ENCODE measurements around the gene VWDE.
A peak's percentile ranks its signal among the peaks of the same experiment; 100 is the strongest.
"Not testable (repeated sequence)": the region's sequence is repeated elsewhere in the genome, so short reads cannot be mapped to it uniquely, and the experiment has no call there.

The VWDE gene

DNA sequence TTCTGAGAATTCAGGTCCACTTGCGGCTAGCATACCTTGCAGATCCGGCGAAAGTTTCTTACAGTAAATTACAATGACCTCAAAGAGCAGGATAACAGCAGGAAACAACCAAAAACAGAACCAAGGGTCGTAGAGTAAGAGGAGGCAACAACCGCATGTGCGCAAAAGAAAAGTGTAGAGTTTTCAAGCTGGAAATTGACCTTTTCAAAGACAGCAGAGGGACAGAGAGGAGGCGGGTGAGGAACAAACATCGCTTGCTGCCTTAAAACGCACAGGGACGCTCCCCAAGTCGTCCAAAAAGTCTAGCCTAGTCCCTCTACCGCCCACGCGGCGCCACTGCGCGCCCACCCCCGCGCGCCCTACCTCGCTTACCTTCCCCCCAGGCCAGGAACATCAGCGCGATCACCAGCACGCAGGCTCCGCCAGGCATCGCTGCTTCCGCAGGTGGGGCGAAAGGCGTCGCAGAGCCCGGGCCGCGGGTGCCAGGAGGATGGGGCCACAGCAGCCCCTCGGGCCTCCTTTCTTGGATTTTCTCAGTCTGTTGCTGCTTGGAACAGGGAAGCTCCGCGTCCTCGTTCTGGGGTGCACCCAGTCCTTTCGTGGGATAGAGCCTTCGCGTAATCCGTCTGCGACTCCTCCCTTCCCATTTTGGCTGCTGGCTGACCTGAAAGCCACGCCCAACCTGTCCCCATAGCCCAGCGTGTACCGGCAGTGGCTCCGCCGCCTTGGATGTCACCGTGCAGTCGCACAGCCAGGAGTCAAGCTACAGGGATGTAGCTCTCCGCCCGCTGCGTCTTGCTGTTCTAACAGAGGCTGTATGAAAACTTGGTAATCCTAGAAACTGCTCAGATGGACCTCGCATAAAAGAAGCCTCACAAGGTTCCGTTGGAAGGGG is at the start of gene VWDE:
TSS of gene VWDE (minus strand) at position 579 of the 895 bp plus-strand sequence. CDS start at position 430, 149 bp downstream.
- Mint-ChIP-seq H3K4me1 (ENCODE audit: low read depth) (peaks cover 21% of the 10 kb centered on the region), H3K36me3 (ENCODE audit: low read depth) (peaks cover 1% of the 10 kb centered on the region), H3K27me3 (ENCODE audit: low read depth) (peaks cover 31% of the 10 kb centered on the region), H3K27ac (peak within 1 kb of the TSS; percentile 79), H3K4me3 (peak within 1 kb of the TSS; percentile 92), H3K9me3 (peaks cover 2% of the 10 kb centered on the region)
- peak; percentile 70 for DNase-seq (ENCODE audit: low spot score)

GRCh38 chr7:12453136-12453535 is 49.5 kb upstream of the VWDE start:
- DNase-seq (ENCODE audit: low spot score); H3K9me3 Mint-ChIP-seq; H3K4me3 Mint-ChIP-seq; H3K4me1 Mint-ChIP-seq (ENCODE audit: low read depth); H3K27ac Mint-ChIP-seq; H3K36me3 Mint-ChIP-seq (ENCODE audit: low read depth); H3K27me3 Mint-ChIP-seq (ENCODE audit: low read depth): not testable (repeated sequence)

GRCh38 chr7:12450615-12451014 is 47.0 kb upstream of the VWDE start:
- Mint-ChIP-seq H3K36me3 (ENCODE audit: low read depth) (no peaks in the 10 kb centered on the region), H3K4me1 (ENCODE audit: low read depth) (no peaks in the 10 kb centered on the region), H3K9me3 (no peaks in the 10 kb centered on the region)

GRCh38 chr7:12444785-12445184 is 41.1 kb upstream of the VWDE start:
- Mint-ChIP-seq H3K36me3 (ENCODE audit: low read depth) (no peaks in the 10 kb centered on the region), H3K27me3 (ENCODE audit: low read depth) (peaks cover 3% of the 10 kb centered on the region), H3K4me3 (no peak overlapping the region), H3K9me3 (no peaks in the 10 kb centered on the region), H3K4me1 (ENCODE audit: low read depth) (no peaks in the 10 kb centered on the region), H3K27ac (no peak overlapping the region)
- DNase-seq (ENCODE audit: low spot score): no peak

More at GRCh38 chr7:12450615-12451014, 47.0 kb upstream of the VWDE start:
- no peak for DNase-seq (ENCODE audit: low spot score)
- peaks cover 4% of the 10 kb centered on the region for H3K27me3 Mint-ChIP-seq (ENCODE audit: low read depth)
- H3K4me3 Mint-ChIP-seq: no peak overlapping the region
- H3K27ac Mint-ChIP-seq: no peak overlapping the region

- Mint-ChIP-seq H3K9me3 (no peaks in the 10 kb centered on the region), H3K27me3 (ENCODE audit: low read depth) (peaks cover 3% of the 10 kb centered on the region), H3K4me1 (ENCODE audit: low read depth) (no peaks in the 10 kb centered on the region), H3K4me3 (no peak overlapping the region), H3K27ac (no peak overlapping the region), H3K36me3 (ENCODE audit: low read depth) (no peaks in the 10 kb centered on the region)
- no peak for DNase-seq (ENCODE audit: low spot score)
Observed at GRCh38 chr7:12440229-12440628, 36.6 kb upstream of the VWDE start.

DNA sequence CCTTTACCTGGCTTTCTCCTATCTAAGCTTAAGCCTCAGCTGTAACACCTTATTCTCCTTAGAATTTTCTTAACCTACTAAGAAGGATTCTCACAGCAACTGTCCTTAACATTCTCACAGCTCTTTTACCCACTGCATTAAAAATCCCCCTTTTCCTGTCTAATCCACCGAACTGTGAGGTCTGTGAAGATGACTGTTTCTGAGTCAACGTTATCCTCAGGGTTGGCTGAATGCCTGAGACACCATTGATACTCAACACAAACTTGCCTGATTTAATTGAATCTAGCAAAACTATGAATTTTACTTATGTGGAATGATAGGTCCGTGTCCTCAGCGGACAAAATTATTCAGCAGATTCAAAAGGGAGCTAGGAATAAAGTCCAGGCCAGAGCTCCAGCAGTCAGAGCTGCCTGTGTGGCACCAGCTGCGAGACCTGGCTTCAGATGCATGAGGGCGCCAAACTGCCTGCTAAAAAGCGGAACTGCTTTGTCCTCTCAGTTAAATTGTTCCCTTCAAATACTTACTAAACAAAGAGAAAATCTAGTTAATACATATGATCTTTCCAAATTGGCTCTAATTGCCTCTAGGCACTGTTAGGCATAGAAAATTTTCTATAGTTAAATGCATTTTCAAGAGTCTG is 33.4 kb upstream of the VWDE start:
- no peaks in the 10 kb centered on the region for H3K9me3 Mint-ChIP-seq
- no peaks in the 10 kb centered on the region for H3K36me3 Mint-ChIP-seq (ENCODE audit: low read depth)
- H3K4me1 Mint-ChIP-seq (ENCODE audit: low read depth): no peaks in the 10 kb centered on the region
- no peak for DNase-seq (ENCODE audit: low spot score)
- H3K27ac Mint-ChIP-seq: no peak overlapping the region
- no peak overlapping the region for H3K4me3 Mint-ChIP-seq
- H3K27me3 Mint-ChIP-seq (ENCODE audit: low read depth): peaks cover 3% of the 10 kb centered on the region

GRCh38 chr7:12436126-12436525 is 32.5 kb upstream of the VWDE start:
- no peaks in the 10 kb centered on the region for H3K9me3 Mint-ChIP-seq
- H3K36me3 Mint-ChIP-seq (ENCODE audit: low read depth): no peaks in the 10 kb centered on the region
- no peak overlapping the region for H3K4me3 Mint-ChIP-seq
- DNase-seq (ENCODE audit: low spot score): no peak
- H3K27ac Mint-ChIP-seq: no peak overlapping the region
- no peaks in the 10 kb centered on the region for H3K4me1 Mint-ChIP-seq (ENCODE audit: low read depth)
- H3K27me3 Mint-ChIP-seq (ENCODE audit: low read depth): peaks cover 3% of the 10 kb centered on the region

DNA sequence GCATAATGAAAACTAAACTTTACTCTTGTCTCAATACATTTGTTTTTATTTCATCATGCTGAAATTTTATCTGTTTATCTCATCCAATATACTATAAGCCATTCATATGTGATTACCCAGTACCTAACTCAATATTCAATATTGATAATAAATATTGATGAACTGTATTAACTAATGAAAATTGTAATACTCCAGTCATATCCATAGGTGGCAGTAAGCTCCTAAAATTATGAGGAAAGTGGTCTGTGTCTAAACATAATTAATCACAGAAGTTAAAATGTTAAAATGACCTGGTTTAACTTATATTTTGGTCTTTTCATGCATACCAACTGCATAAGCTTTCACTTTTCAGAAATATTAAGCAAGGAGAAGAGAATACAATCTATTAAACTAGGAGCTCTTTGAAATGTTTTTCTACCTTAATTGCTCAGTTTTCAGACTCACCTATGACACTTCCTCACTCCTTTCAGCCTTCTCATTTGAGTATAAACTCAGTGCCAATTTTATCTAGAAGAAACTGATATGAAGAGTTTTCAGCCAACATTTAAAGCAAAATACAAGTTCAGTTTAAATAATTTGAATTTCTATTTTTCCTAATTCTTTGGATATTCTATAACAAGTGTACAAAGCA is 30.5 kb upstream of the VWDE start:
- no peak overlapping the region for H3K27ac Mint-ChIP-seq

DNA sequence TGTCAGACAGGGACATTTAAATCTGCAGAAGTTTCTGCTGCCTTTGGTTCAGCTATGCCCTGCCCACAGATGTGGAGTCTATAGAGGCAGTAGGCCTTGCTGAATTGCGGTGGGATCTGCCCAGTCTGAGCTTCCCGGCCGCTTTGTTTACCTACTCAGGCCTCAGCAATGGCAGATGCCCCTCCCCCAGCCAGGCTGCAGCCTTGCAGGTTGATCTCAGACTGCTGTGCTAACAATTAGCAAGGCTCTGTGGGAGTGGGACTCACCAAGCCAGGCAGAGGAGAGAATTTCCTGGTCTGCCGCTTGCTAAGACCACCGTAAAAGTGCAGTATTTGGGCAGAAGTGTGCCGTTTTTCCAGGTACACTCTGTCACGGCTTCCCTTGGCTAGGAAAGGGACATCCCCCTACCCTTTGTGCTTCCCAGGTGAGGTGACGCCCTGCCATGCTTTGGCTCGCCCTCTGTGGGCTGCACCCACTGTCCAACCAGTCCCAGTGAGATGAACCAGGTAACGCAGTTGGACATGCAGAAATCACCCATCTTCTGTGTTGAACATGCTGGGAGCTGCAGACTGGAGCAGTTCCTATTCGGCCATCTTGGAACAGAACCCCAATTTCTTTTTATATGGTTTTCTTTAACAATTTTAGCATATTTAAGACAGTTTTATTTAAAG is 28.4 kb upstream of the VWDE start:
- no peaks in the 10 kb centered on the region for H3K27me3 Mint-ChIP-seq (ENCODE audit: low read depth)
- no peaks in the 10 kb centered on the region for H3K4me1 Mint-ChIP-seq (ENCODE audit: low read depth)
- no peak for DNase-seq (ENCODE audit: low spot score)
- no peak overlapping the region for H3K4me3 Mint-ChIP-seq
- no peaks in the 10 kb centered on the region for H3K36me3 Mint-ChIP-seq (ENCODE audit: low read depth)
- no peak overlapping the region for H3K27ac Mint-ChIP-seq
- H3K9me3 Mint-ChIP-seq: no peaks in the 10 kb centered on the region

More for the DNA sequence above, 30.5 kb upstream of the VWDE start:
- Mint-ChIP-seq H3K4me1 (ENCODE audit: low read depth) (no peaks in the 10 kb centered on the region), H3K9me3 (no peaks in the 10 kb centered on the region), H3K27me3 (ENCODE audit: low read depth) (no peaks in the 10 kb centered on the region), H3K4me3 (no peak overlapping the region), H3K36me3 (ENCODE audit: low read depth) (no peaks in the 10 kb centered on the region)
- DNase-seq (ENCODE audit: low spot score): no peak

DNA sequence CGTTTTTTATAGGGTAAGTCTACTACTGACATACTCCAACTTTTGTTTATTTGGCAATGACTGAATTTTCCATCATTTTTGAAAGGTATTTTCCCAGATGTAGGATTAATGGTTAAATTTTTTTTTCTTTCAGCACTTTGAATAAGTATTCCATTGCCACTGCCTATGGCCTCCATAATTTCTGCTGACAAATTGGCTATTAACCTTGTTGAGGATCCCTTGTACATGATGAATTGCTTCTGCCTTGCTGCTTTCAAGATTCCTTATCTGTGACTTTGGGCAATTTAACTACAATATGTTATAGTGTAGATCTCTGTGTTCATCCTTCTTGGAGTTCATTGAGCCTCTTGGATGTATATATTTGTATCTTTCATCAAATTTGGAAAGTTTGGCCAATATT is 21.6 kb upstream of the VWDE start:
- H3K27ac Mint-ChIP-seq: no peak overlapping the region
- no peaks in the 10 kb centered on the region for H3K4me1 Mint-ChIP-seq (ENCODE audit: low read depth)
- H3K4me3 Mint-ChIP-seq: no peak overlapping the region
- no peaks in the 10 kb centered on the region for H3K9me3 Mint-ChIP-seq
- DNase-seq (ENCODE audit: low spot score): no peak
- no peaks in the 10 kb centered on the region for H3K36me3 Mint-ChIP-seq (ENCODE audit: low read depth)
- H3K27me3 Mint-ChIP-seq (ENCODE audit: low read depth): no peaks in the 10 kb centered on the region

DNA sequence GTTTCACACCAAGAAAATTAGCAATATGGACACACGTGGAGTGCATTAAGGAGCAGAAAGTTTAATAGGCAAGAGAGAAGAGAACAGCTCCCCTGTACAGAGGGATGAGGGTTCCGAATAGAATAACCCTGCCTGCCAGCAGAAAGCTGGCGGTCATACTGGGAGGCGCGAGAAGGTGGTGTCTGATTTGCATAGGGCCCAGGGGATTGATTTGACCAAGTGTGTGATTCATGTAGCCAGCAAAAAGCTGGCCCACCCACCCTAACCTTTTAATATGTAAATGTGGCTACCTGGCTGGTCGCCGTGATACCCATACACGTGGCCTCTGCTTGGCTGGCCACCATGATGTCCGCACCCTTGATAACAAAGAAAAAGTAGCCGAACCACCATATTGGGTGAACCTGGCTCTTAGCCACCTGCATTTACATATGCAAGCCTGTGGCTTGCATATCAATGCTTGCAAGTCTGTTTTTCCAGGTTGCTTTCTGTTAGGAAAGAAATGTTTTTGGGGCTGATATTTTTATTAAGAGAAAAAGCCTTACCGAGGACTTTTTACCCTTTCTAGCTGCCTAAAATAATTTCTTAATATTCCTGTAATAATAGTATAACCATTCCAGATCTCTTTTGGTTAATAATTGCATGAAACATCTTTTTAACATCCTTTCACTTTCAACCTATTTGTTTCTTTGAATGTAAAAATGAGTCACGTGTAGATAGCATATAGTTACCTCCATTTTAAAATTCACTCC is 20.5 kb upstream of the VWDE start:
- Mint-ChIP-seq H3K36me3 (ENCODE audit: low read depth) (no peaks in the 10 kb centered on the region), H3K27ac (no peak overlapping the region), H3K4me3 (no peak overlapping the region), H3K4me1 (ENCODE audit: low read depth) (no peaks in the 10 kb centered on the region), H3K9me3 (no peaks in the 10 kb centered on the region), H3K27me3 (ENCODE audit: low read depth) (no peaks in the 10 kb centered on the region)
- DNase-seq (ENCODE audit: low spot score): no peak

- Mint-ChIP-seq H3K4me1 (ENCODE audit: low read depth) (no peaks in the 10 kb centered on the region), H3K36me3 (ENCODE audit: low read depth) (no peaks in the 10 kb centered on the region), H3K9me3 (no peaks in the 10 kb centered on the region), H3K27ac (no peak overlapping the region), H3K27me3 (ENCODE audit: low read depth) (no peaks in the 10 kb centered on the region), H3K4me3 (no peak overlapping the region)
- DNase-seq (ENCODE audit: low spot score): no peak
Observed at GRCh38 chr7:12423355-12423996, 19.8 kb upstream of the VWDE start.

Measured in T-helper 2 cell treated with Interferon-gamma antibody and Interleukin-4, amounts not matched to agents 5 μg/mL and 100 μg/mL, for 36 hours (primary cell).